ENCODE data around the gene UBR4. TPM values are rescaled to one million over a fixed set of nuclear protein-coding genes. Genes with fewer than 3 reads are reported as not detected.

UBR4 gene
- total RNA-seq, 2 experiments from 2014 or later: 117 to 125 TPM

Other genes with a start within 250 kb of the UBR4 start
- gene EMC1, start 41.3 kb upstream of the UBR4 start, total RNA-seq: 10 to 100 TPM; 36.6 to 38.9 TPM
- gene MRTO4, start 41.5 kb upstream of the UBR4 start, total RNA-seq: 10 to 100 TPM; 43.5 to 44.4 TPM
- under 1 TPM; 0.37 to 0.61 TPM for gene AKR7A3, start 78.5 kb upstream of the UBR4 start, total RNA-seq
- gene AKR7A2, start 101.9 kb upstream of the UBR4 start, total RNA-seq: 10 to 100 TPM; 46.3 to 50.6 TPM
- gene SLC66A1, start 102.1 kb upstream of the UBR4 start, total RNA-seq: 1 to 10 TPM; 4.0 to 5.3 TPM

Data from activated CD8-positive, alpha-beta T cell treated with anti-CD3 and anti-CD28 coated beads, Interleukin-2, amount 10 ng/mL, durations not matched to agents 7 days and 5 days (primary cell).